Activated CD4-positive, alpha-beta memory T cell treated with anti-CD3 and anti-CD28 coated beads for 36 hours (primary cell): Measurements from ENCODE around the gene KLK6. TPM values are rescaled to one million over a fixed set of nuclear protein-coding genes. Genes with fewer than 3 reads are reported as not detected.

Experiments
- CTCF ChIA-PET: fragments of 350-600 bp; sonication (Branson Sonifier 250); formaldehyde crosslinking; loops from one replicate; lab custom pipeline; 2021; ENCODE audit warnings: antibody characterized with exemption, inconsistent platforms; lab: Charles Lee
- POLR2A ChIA-PET: fragments of 350-600 bp; sonication (Branson Sonifier 250); formaldehyde crosslinking; loops from one replicate; lab custom pipeline; 2021; ENCODE audit warnings: antibody characterized with exemption; lab: Charles Lee
- DNase-seq: peaks from one replicate; pipeline ENCODE4 v3.0.0-alpha.2; 2020
- H3K27ac Mint-ChIP-seq: one replicate; pipeline ENCODE4 v1.8.0; 2021; ENCODE audit warnings: mixed read lengths
- H3K27me3 Mint-ChIP-seq: one replicate; pipeline ENCODE4 v1.8.0; 2021; ENCODE audit warnings: mixed read lengths
- H3K36me3 Mint-ChIP-seq: one replicate; pipeline ENCODE4 v1.8.0; 2021; ENCODE audit warnings: mixed read lengths
- H3K4me1 Mint-ChIP-seq: one replicate; pipeline ENCODE4 v1.8.0; 2021; ENCODE audit warnings: low read depth, mixed read lengths
- H3K4me3 Mint-ChIP-seq: one replicate; pipeline ENCODE4 v1.8.0; 2021; ENCODE audit warnings: mild to moderate bottlenecking, mixed read lengths
- H3K9me3 Mint-ChIP-seq: one replicate; pipeline ENCODE4 v1.8.0; 2021; ENCODE audit warnings: mixed read lengths
- intact Hi-C: fragments of 100-400 bp; cut with micrococcal nuclease; formaldehyde crosslinking; loops from one replicate; pipeline ENCODE4 v1.15.1; 2023
- total RNA-seq, 2 experiments: library from RNA; stranded (reverse); gene quantifications; one replicate each; pipeline ENCODE4 v1.2.3, GENCODE V29; 2021

Gene KLK6
- not detected for total RNA-seq

GRCh38 chr19:50969413-50969760, at the start of gene KLK6:
Gene KLK6, minus strand, starts transcription at chr19:50969591. Its CDS starts 1,487 bp downstream, at chr19:50968104.
- Mint-ChIP-seq H3K27ac (no peak within 1 kb of the TSS), H3K36me3 (no peaks in the 10 kb centered on the region), H3K4me3 (no peak within 1 kb of the TSS), H3K4me1 (no peaks in the 10 kb centered on the region), H3K27me3 (peaks cover 29% of the 10 kb centered on the region), H3K9me3 (no peaks in the 10 kb centered on the region)
- ChIA-PET POLR2A (no interaction called here), CTCF (no interaction called here)
- intact Hi-C loops, result no loop called here
- no peak for DNase-seq

- Mint-ChIP-seq H3K9me3 (no peaks in the 10 kb centered on the region), H3K27ac (no peak overlapping the region), H3K36me3 (no peaks in the 10 kb centered on the region), H3K4me1 (peaks cover 13% of the 10 kb centered on the region), H3K27me3 (peaks cover 57% of the 10 kb centered on the region), H3K4me3 (no peak overlapping the region)
- intact Hi-C loops, result loop anchor here (5.0 kb wide), 1 partner anchor 73 kb away; no protein-coding TSS in a partner anchor
- no peak for DNase-seq
- CTCF ChIA-PET, result no interaction called here
- POLR2A ChIA-PET, result no interaction called here
These were observed 49.6 kb upstream of the KLK6 start for GRCh38 chr19:51018745-51019543.

GRCh38 chr19:51016798-51017683, 47.6 kb upstream of the KLK6 start:
- H3K4me1 Mint-ChIP-seq, result peaks cover 13% of the 10 kb centered on the region

GRCh38 chr19:51015691-51016267, 46.4 kb upstream of the KLK6 start:
- POLR2A ChIA-PET, result no interaction called here
- no peak overlapping the region for H3K27ac Mint-ChIP-seq
- intact Hi-C loops, result loop anchor here (5.0 kb wide), 1 partner anchor 77 kb away; no protein-coding TSS in a partner anchor
- peaks cover 13% of the 10 kb centered on the region for H3K4me1 Mint-ChIP-seq
- H3K36me3 Mint-ChIP-seq, result no peaks in the 10 kb centered on the region
- H3K9me3 Mint-ChIP-seq, result no peaks in the 10 kb centered on the region
- peaks cover 60% of the 10 kb centered on the region for H3K27me3 Mint-ChIP-seq
- H3K4me3 Mint-ChIP-seq, result no peak overlapping the region
- DNase-seq, result no peak
- CTCF ChIA-PET, result interaction anchor here (0.8 kb wide), 1 partner anchor 161 kb away, joined by 3 read pairs; no protein-coding TSS in a partner anchor

More at GRCh38 chr19:51016798-51017683, 47.6 kb upstream of the KLK6 start:
- ChIA-PET POLR2A (no interaction called here), CTCF (interaction anchor here (0.8 to 1.5 kb wide), 4 partner anchors 15 to 160 kb away, joined by 3 to 4 read pairs (median 3); no protein-coding TSS in a partner anchor)
- Mint-ChIP-seq H3K27me3 (peaks cover 59% of the 10 kb centered on the region), H3K36me3 (no peaks in the 10 kb centered on the region), H3K9me3 (no peaks in the 10 kb centered on the region), H3K4me3 (no peak overlapping the region), H3K27ac (no peak overlapping the region)
- intact Hi-C loops, result loop anchor here (5.0 kb wide), 1 partner anchor 75 kb away; no protein-coding TSS in a partner anchor
- DNase-seq, result peak; percentile 40

- intact Hi-C loops, result no loop called here
- no peaks in the 10 kb centered on the region for H3K36me3 Mint-ChIP-seq
- no peak for DNase-seq
- no peak overlapping the region for H3K4me3 Mint-ChIP-seq
- peaks cover 11% of the 10 kb centered on the region for H3K4me1 Mint-ChIP-seq
- peaks cover 60% of the 10 kb centered on the region for H3K27me3 Mint-ChIP-seq
- H3K9me3 Mint-ChIP-seq, result no peaks in the 10 kb centered on the region
- ChIA-PET POLR2A (no interaction called here), CTCF (no interaction called here)
- H3K27ac Mint-ChIP-seq, result no peak overlapping the region
These were observed 44.9 kb upstream of the KLK6 start for GRCh38 chr19:51014242-51014641.

- CTCF ChIA-PET, result no interaction called here
These were observed 43.3 kb upstream of the KLK6 start for GRCh38 chr19:51012661-51013190.

GRCh38 chr19:51010066-51010795, 40.8 kb upstream of the KLK6 start:
- Mint-ChIP-seq H3K36me3 (no peaks in the 10 kb centered on the region), H3K27ac (no peak overlapping the region), H3K4me1 (no peaks in the 10 kb centered on the region), H3K27me3 (peaks cover 32% of the 10 kb centered on the region), H3K9me3 (no peaks in the 10 kb centered on the region), H3K4me3 (no peak overlapping the region)
- ChIA-PET POLR2A (no interaction called here), CTCF (interaction anchor here (1.3 kb wide), 1 partner anchor 11 kb away, joined by 3 read pairs; no protein-coding TSS in a partner anchor)
- no peak for DNase-seq
- intact Hi-C loops, result no loop called here

More at GRCh38 chr19:51012661-51013190, 43.3 kb upstream of the KLK6 start:
- Mint-ChIP-seq H3K36me3 (no peaks in the 10 kb centered on the region), H3K9me3 (no peaks in the 10 kb centered on the region), H3K4me3 (no peak overlapping the region), H3K27me3 (peaks cover 53% of the 10 kb centered on the region), H3K4me1 (peaks cover 6% of the 10 kb centered on the region), H3K27ac (no peak overlapping the region)
- intact Hi-C loops, result no loop called here
- POLR2A ChIA-PET, result no interaction called here
- DNase-seq, result no peak

GRCh38 chr19:51009061-51009891, 39.9 kb upstream of the KLK6 start:
- no peaks in the 10 kb centered on the region for H3K4me1 Mint-ChIP-seq
- ChIA-PET POLR2A (no interaction called here), CTCF (no interaction called here)
- no peak for DNase-seq
- no peak overlapping the region for H3K4me3 Mint-ChIP-seq
- no peaks in the 10 kb centered on the region for H3K36me3 Mint-ChIP-seq
- H3K27ac Mint-ChIP-seq, result no peak overlapping the region
- H3K9me3 Mint-ChIP-seq, result no peaks in the 10 kb centered on the region
- H3K27me3 Mint-ChIP-seq, result peaks cover 25% of the 10 kb centered on the region
- intact Hi-C loops, result no loop called here

GRCh38 chr19:51007488-51007887, 38.1 kb upstream of the KLK6 start:
- no peak overlapping the region for H3K27ac Mint-ChIP-seq
- H3K27me3 Mint-ChIP-seq, result peaks cover 26% of the 10 kb centered on the region
- H3K9me3 Mint-ChIP-seq, result no peaks in the 10 kb centered on the region
- intact Hi-C loops, result no loop called here
- H3K4me3 Mint-ChIP-seq, result no peak overlapping the region
- H3K36me3 Mint-ChIP-seq, result no peaks in the 10 kb centered on the region
- H3K4me1 Mint-ChIP-seq, result no peaks in the 10 kb centered on the region
- ChIA-PET CTCF (no interaction called here), POLR2A (no interaction called here)
- no peak for DNase-seq

GRCh38 chr19:51006406-51006805, 37.0 kb upstream of the KLK6 start:
- H3K9me3 Mint-ChIP-seq, result no peaks in the 10 kb centered on the region
- no peak for DNase-seq
- H3K4me3 Mint-ChIP-seq, result no peak overlapping the region
- intact Hi-C loops, result no loop called here
- peaks cover 35% of the 10 kb centered on the region for H3K27me3 Mint-ChIP-seq
- ChIA-PET POLR2A (no interaction called here), CTCF (no interaction called here)
- no peaks in the 10 kb centered on the region for H3K4me1 Mint-ChIP-seq
- H3K36me3 Mint-ChIP-seq, result no peaks in the 10 kb centered on the region
- no peak overlapping the region for H3K27ac Mint-ChIP-seq

- Mint-ChIP-seq H3K27ac (no peak overlapping the region), H3K27me3 (peaks cover 35% of the 10 kb centered on the region), H3K4me1 (no peaks in the 10 kb centered on the region), H3K36me3 (no peaks in the 10 kb centered on the region), H3K9me3 (no peaks in the 10 kb centered on the region), H3K4me3 (no peak overlapping the region)
- no peak for DNase-seq
- ChIA-PET CTCF (no interaction called here), POLR2A (no interaction called here)
- intact Hi-C loops, result no loop called here
These were observed 35.9 kb upstream of the KLK6 start for GRCh38 chr19:51005248-51005647.
